Trophoblast cell (in vitro differentiated cells and primary cell): ENCODE results near the gene ZNF718.
"Not testable (repeated sequence)": the region's sequence is repeated elsewhere in the genome, so short reads cannot be mapped to it uniquely, and the experiment has no call there.

Source experiments
- DNase-seq, 2 donors: peaks; one replicate each; pipeline ENCODE4 v3.0.0-alpha.2; 2016
- H2AFZ ChIP-seq: 2 replicates; pipeline ENCODE4 v1.6.1; 2013; ENCODE audit warnings: low read length, moderate library complexity, mild to moderate bottlenecking; ENCODE audit not compliant: insufficient read depth, poor library complexity
- H2AK5ac ChIP-seq: 2 replicates; pipeline ENCODE4 v1.6.1; 2013; ENCODE audit warnings: mild to moderate bottlenecking, low read length
- H2BK120ac ChIP-seq: 2 replicates; pipeline ENCODE4 v1.6.1; 2013; ENCODE audit warnings: low read length, mild to moderate bottlenecking, moderate library complexity; ENCODE audit not compliant: insufficient read depth, poor library complexity
- H2BK12ac ChIP-seq: 2 replicates; pipeline ENCODE4 v1.6.1; 2013; ENCODE audit warnings: mild to moderate bottlenecking, low read length, moderate library complexity
- H2BK5ac ChIP-seq: 2 replicates; pipeline ENCODE4 v1.6.1; 2013; ENCODE audit warnings: low read length, low read depth, moderate library complexity, mild to moderate bottlenecking; ENCODE audit not compliant: poor library complexity
- H3K14ac ChIP-seq: 2 replicates; pipeline ENCODE4 v1.6.1; 2013; ENCODE audit warnings: mild to moderate bottlenecking, low read length
- H3K18ac ChIP-seq: 2 replicates; pipeline ENCODE4 v1.6.1; 2013; ENCODE audit warnings: mild to moderate bottlenecking, low read length
- H3K23ac ChIP-seq: 2 replicates; pipeline ENCODE4 v1.6.1; 2013; ENCODE audit warnings: low read length
- H3K27ac ChIP-seq: 2 replicates; pipeline ENCODE4 v1.5.1; 2013; ENCODE audit warnings: low read depth, mild to moderate bottlenecking, inconsistent platforms, low read length, moderate library complexity
- H3K27me3 ChIP-seq: 2 replicates; pipeline ENCODE4 v1.6.1; 2013; ENCODE audit warnings: inconsistent platforms, mild to moderate bottlenecking, low read length, moderate library complexity; ENCODE audit not compliant: insufficient read depth
- H3K36me3 ChIP-seq, 2 experiments: 1 replicate in 1 of 2; 2 replicates in 1 of 2; pipeline ENCODE4 v1.6.1; 2013; ENCODE audit warnings: low read length in 2 of 2, mild to moderate bottlenecking in 2 of 2, moderate library complexity in 1 of 2; ENCODE audit not compliant: insufficient read depth in 2 of 2, control insufficient read depth in 1 of 2
- H3K4ac ChIP-seq: 2 replicates; pipeline ENCODE4 v1.6.1; 2013; ENCODE audit warnings: low read depth, mild to moderate bottlenecking, low read length, moderate library complexity
- H3K4me1 ChIP-seq, 2 experiments: 1 replicate in 1 of 2; 2 replicates in 1 of 2; pipeline ENCODE4 v1.6.1; 2013; ENCODE audit warnings: low read length in 2 of 2, mild to moderate bottlenecking in 2 of 2, moderate library complexity in 1 of 2; ENCODE audit not compliant: insufficient read depth in 2 of 2, control insufficient read depth in 1 of 2
- H3K4me2 ChIP-seq: 2 replicates; pipeline ENCODE4 v1.6.1; 2013; ENCODE audit warnings: inconsistent platforms, mild to moderate bottlenecking, low read length, moderate library complexity
- H3K4me3 ChIP-seq: 2 replicates; pipeline ENCODE4 v1.5.1; 2013; ENCODE audit warnings: mild to moderate bottlenecking, low read depth, low read length, inconsistent platforms
- H3K79me1 ChIP-seq: one replicate; pipeline ENCODE4 v1.6.1; 2013; ENCODE audit warnings: low read length
- H3K79me2 ChIP-seq: 2 replicates; pipeline ENCODE4 v1.6.1; 2013; ENCODE audit warnings: low read length, mild to moderate bottlenecking; ENCODE audit not compliant: control insufficient read depth, insufficient read depth, poor library complexity
- H3K9ac ChIP-seq: 2 replicates; pipeline ENCODE4 v1.6.1; 2013; ENCODE audit warnings: mild to moderate bottlenecking, low read length
- H3K9me3 ChIP-seq: 2 replicates; pipeline ENCODE4 v1.6.1; 2013; ENCODE audit warnings: low read depth, mild to moderate bottlenecking, control low read depth, inconsistent platforms, low read length; ENCODE audit not compliant: insufficient read depth
- H4K12ac ChIP-seq: 2 replicates; pipeline ENCODE4 v1.6.1; 2013; ENCODE audit warnings: low read depth, mild to moderate bottlenecking, low read length, moderate library complexity
- H4K8ac ChIP-seq: 2 replicates; pipeline ENCODE4 v1.6.1; 2013; ENCODE audit warnings: low read depth, mild to moderate bottlenecking, low read length, moderate library complexity
- H4K91ac ChIP-seq: one replicate; pipeline ENCODE4 v1.6.1; 2013; ENCODE audit warnings: low read depth, mild to moderate bottlenecking, low read length, moderate library complexity
- WGBS: extraction: QIAGEN DNeasy Blood & Tissue Kit; methylation state at CpG from one replicate; pipeline ENCODE4 v1.1.7; 2013; ENCODE audit warnings: missing lambda C conversion rate; ENCODE audit not compliant: insufficient read length, insufficient coverage; ENCODE audit errors: extremely low coverage; 5-methylcytosine and 5-hydroxymethylcytosine counted together

Gene ZNF718

GRCh38 chr4:173666-174314 lies 49.5 kb downstream of the ZNF718 start:
- H3K79me2 ChIP-seq: no peaks in the 10 kb centered on the region

GRCh38 chr4:175986-176385 lies 51.7 kb downstream of the ZNF718 start:
- H2BK120ac ChIP-seq: no peak overlapping the region
- H3K4me2 ChIP-seq: no peak overlapping the region
- no peaks in the 10 kb centered on the region for H3K79me2 ChIP-seq
- H3K27me3 ChIP-seq: no peaks in the 10 kb centered on the region
- H3K4me3 ChIP-seq: no peak overlapping the region
- no peak overlapping the region for H3K18ac ChIP-seq
- no peak for DNase-seq
- H3K4me1 ChIP-seq: no peaks in the 10 kb centered on the region
- H3K9me3 ChIP-seq: peaks cover 10% of the 10 kb centered on the region
- H3K4ac ChIP-seq: no peak overlapping the region
- H3K79me1 ChIP-seq: no peaks in the 10 kb centered on the region
- peaks cover 4 to 8% of the 10 kb centered on the region in 2 experiments for H3K36me3 ChIP-seq
- no peak overlapping the region for H2AFZ ChIP-seq
- H3K14ac ChIP-seq: no peak overlapping the region
- no peak overlapping the region for H3K23ac ChIP-seq
- no peak overlapping the region for H3K27ac ChIP-seq
- H2AK5ac ChIP-seq: no peak overlapping the region
- no peak overlapping the region for H3K9ac ChIP-seq
- no peak overlapping the region for H2BK5ac ChIP-seq
- H2BK12ac ChIP-seq: no peak overlapping the region
- no peak overlapping the region for H4K91ac ChIP-seq
- no peak overlapping the region for H4K12ac ChIP-seq
- no peak overlapping the region for H4K8ac ChIP-seq

More at GRCh38 chr4:173666-174314, 49.5 kb downstream of the ZNF718 start:
- peaks cover 4 to 8% of the 10 kb centered on the region in 2 experiments for H3K36me3 ChIP-seq
- no peak overlapping the region for H4K91ac ChIP-seq
- no peak overlapping the region for H3K4me2 ChIP-seq
- H3K9me3 ChIP-seq: peaks cover 11% of the 10 kb centered on the region
- H2BK120ac ChIP-seq: no peak overlapping the region
- no peak overlapping the region for H2BK12ac ChIP-seq
- peak; percentile 19 to 34 for DNase-seq
- no peak overlapping the region for H2BK5ac ChIP-seq
- H3K4me3 ChIP-seq: no peak overlapping the region
- H3K9ac ChIP-seq: no peak overlapping the region
- H3K79me1 ChIP-seq: no peaks in the 10 kb centered on the region
- H3K18ac ChIP-seq: no peak overlapping the region
- H3K27me3 ChIP-seq: no peaks in the 10 kb centered on the region
- H2AFZ ChIP-seq: no peak overlapping the region
- H4K8ac ChIP-seq: no peak overlapping the region
- H3K4ac ChIP-seq: no peak overlapping the region
- H3K23ac ChIP-seq: no peak overlapping the region
- no CpG with 5 or more reads among the region's 7 CpGs for WGBS
- H4K12ac ChIP-seq: no peak overlapping the region
- H2AK5ac ChIP-seq: no peak overlapping the region
- H3K4me1 ChIP-seq: no peaks in the 10 kb centered on the region
- H3K27ac ChIP-seq: no peak overlapping the region
- no peak overlapping the region for H3K14ac ChIP-seq

- H3K4me3 ChIP-seq: no peak overlapping the region
- no peak overlapping the region for H2BK5ac ChIP-seq
- no peak overlapping the region for H2BK12ac ChIP-seq
- no peak overlapping the region for H2BK120ac ChIP-seq
- no peaks in the 10 kb centered on the region for H3K79me2 ChIP-seq
- no peak overlapping the region for H2AFZ ChIP-seq
- no peaks in the 10 kb centered on the region for H3K79me1 ChIP-seq
- H3K4me2 ChIP-seq: no peak overlapping the region
- H3K36me3 ChIP-seq: no peaks in the 10 kb centered on the region
- H3K14ac ChIP-seq: no peak overlapping the region
- H3K18ac ChIP-seq: no peak overlapping the region
- H3K27me3 ChIP-seq: no peaks in the 10 kb centered on the region
- no peak overlapping the region for H4K12ac ChIP-seq
- H3K27ac ChIP-seq: no peak overlapping the region
- no peak overlapping the region for H2AK5ac ChIP-seq
- no peak overlapping the region for H3K9ac ChIP-seq
- no peak overlapping the region for H3K23ac ChIP-seq
- WGBS: no CpG with 5 or more reads among the region's 1 CpG
- no peak overlapping the region for H3K4ac ChIP-seq
- no peak for DNase-seq
- H4K91ac ChIP-seq: no peak overlapping the region
- no peak overlapping the region for H4K8ac ChIP-seq
- peaks cover 3% of the 10 kb centered on the region for H3K9me3 ChIP-seq
- H3K4me1 ChIP-seq: no peaks in the 10 kb centered on the region
Measured at GRCh38 chr4:176995-177394, 52.7 kb downstream of the ZNF718 start.

GRCh38 chr4:182225-182624 lies 57.9 kb downstream of the ZNF718 start:
- not testable (repeated sequence) for H3K4ac ChIP-seq, DNase-seq, H3K4me3 ChIP-seq, H3K27ac ChIP-seq, H3K79me2 ChIP-seq, H4K12ac ChIP-seq, H3K79me1 ChIP-seq, H3K4me1 ChIP-seq, H4K91ac ChIP-seq, H2AK5ac ChIP-seq, H3K9ac ChIP-seq, H2BK12ac ChIP-seq, H2BK5ac ChIP-seq, H3K27me3 ChIP-seq, H4K8ac ChIP-seq, H3K4me2 ChIP-seq, H3K18ac ChIP-seq, H2AFZ ChIP-seq, H3K9me3 ChIP-seq, H2BK120ac ChIP-seq, H3K23ac ChIP-seq, H3K14ac ChIP-seq, H3K36me3 ChIP-seq
- no CpG with 5 or more reads among the region's 3 CpGs for WGBS
